H7 (cell line): ENCODE measurements around the gene PDE11A. TPM values are rescaled to one million over a fixed set of nuclear protein-coding genes. Genes with fewer than 3 reads are reported as not detected.

Experiments used
- DNase-seq: peaks from one replicate; pipeline ENCODE4 v3.0.0; 2012
- H3K27me3 ChIP-seq: 2 replicates; pipeline ENCODE4 v1.6.0; 2011; ENCODE audit warnings: mild to moderate bottlenecking, low read length; ENCODE audit not compliant: control insufficient read depth, insufficient read depth
- H3K36me3 ChIP-seq: replicated peaks from 2 replicates; pipeline ENCODE4 v1.5.1; 2011; ENCODE audit warnings: low read length; ENCODE audit not compliant: control insufficient read depth, insufficient read depth
- H3K4me3 ChIP-seq: 2 replicates; pipeline ENCODE4 v1.5.1; 2011; ENCODE audit warnings: low read depth, mild to moderate bottlenecking, control low read depth, low read length, moderate library complexity; ENCODE audit not compliant: insufficient read depth
- total RNA-seq: library from RNA; depleted of rRNA; stranded (reverse); fragments of >200 nt; shearing (Covaris generic); gene quantifications from 2 replicates; pipeline ENCODE4 v1.2.3, GENCODE V29; 2014

The PDE11A gene
- total RNA-seq, 1 experiment from 2014 or later, result 1.2 TPM

DNA sequence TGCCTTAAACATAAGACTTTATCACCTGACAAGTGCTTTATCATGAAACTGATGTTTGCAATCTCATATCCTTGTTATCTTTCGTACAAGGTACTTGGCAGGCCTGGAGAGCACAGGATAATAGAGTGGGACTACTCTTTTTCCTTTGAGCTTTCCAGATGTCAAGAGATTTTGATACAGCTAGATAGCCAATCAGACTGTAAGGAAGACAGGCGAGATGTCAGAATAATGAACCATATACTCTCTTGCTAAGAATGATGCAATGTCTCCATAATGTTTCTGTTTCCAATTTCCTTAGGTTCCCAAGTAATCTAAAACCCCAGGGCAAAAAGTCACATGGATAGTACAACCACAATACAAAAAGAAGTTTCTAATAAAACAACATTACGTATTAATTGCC is 313.1 kb downstream of the PDE11A start:
- H3K4me3 ChIP-seq, result no peak overlapping the region
- H3K36me3 ChIP-seq, result no peaks in the 10 kb centered on the region
- DNase-seq, result no peak
- H3K27me3 ChIP-seq, result peaks cover 6% of the 10 kb centered on the region; the same call in 1 of the 2 replicates

DNA sequence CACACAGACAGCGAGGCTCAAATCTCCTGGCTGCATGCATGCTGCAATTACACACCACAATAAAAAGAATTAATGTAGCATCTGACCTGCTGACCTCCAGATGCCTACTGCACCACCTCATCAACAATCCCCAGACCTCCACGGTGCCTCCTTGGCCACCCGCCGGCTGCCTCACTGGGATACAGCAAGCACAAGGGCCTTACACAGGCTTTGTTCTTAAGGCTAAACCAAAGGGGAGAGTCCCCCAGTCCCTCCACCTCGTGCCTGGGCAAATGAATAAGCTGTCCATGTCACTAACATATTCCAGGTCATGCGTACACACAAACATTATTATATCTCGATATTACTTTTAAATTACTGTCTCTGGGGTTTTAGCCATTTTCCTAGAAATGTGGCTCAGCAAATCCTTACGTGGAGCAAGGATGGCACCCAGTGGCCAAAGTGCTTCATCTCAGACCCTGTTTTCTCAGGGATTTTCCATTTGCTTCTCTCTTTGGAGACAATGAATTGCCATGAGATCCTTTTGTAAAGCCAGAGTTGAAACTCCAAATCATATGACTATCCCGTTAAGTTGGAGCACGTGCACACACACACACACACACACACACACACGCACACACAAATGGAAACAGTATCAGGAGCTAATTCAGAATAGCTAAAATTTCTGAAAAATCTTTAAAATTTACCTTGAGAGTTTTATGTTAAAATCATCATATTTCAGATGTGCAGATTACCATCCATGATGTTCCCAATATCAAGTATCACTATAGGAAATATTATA is 313.8 kb downstream of the PDE11A start:
- Histone ChIP-seq H3K27me3 (peaks cover 6% of the 10 kb centered on the region; the same call in 1 of the 2 replicates), H3K4me3 (no peak overlapping the region), H3K36me3 (no peaks in the 10 kb centered on the region)
- peak; percentile 13 for DNase-seq

DNA sequence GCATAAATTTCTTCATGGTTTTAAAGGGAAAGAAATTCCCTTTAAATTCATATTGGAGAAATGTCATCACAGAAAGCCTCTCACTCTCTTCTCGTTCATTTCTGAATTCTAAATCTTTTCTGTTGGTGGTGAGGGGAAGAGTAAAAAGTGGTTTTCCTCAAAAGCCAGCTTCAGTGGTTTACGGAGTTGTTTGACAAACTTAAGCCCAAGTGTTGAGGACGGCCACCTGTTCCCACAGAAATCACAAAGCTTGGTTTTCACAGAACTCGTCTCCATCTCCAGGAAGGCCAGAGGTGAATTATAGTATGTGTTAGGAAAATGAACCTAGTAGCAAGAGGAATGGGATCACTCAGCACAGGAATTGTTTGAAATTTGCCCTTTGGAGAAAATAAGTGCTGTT is 316.2 kb downstream of the PDE11A start:
- no peaks in the 10 kb centered on the region for H3K36me3 ChIP-seq
- DNase-seq, result no peak
- peaks cover 2% of the 10 kb centered on the region; the same call in 1 of the 2 replicates for H3K27me3 ChIP-seq
- H3K4me3 ChIP-seq, result no peak overlapping the region

DNA sequence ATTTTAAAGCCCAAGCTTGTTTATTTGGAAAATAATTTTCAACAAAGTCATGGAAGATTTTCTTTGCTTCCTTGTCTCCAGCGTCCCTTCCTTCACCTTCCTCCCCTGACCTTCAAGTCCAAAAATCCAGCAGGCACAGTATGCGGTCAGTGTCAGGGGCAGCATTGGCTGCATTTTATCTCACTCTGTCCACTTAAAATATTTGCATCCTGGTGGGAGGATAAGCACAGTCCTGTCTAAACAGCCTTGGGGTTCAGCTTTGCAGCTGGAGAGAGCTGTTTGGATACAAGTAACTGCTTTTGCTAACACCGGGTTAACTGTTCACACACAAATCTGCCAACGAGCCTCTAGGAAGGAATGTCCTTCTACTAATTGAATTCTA is 318.1 kb downstream of the PDE11A start:
- Histone ChIP-seq H3K4me3 (no peak overlapping the region), H3K36me3 (no peaks in the 10 kb centered on the region), H3K27me3 (no peaks in the 10 kb centered on the region)
- DNase-seq, result no peak

DNA sequence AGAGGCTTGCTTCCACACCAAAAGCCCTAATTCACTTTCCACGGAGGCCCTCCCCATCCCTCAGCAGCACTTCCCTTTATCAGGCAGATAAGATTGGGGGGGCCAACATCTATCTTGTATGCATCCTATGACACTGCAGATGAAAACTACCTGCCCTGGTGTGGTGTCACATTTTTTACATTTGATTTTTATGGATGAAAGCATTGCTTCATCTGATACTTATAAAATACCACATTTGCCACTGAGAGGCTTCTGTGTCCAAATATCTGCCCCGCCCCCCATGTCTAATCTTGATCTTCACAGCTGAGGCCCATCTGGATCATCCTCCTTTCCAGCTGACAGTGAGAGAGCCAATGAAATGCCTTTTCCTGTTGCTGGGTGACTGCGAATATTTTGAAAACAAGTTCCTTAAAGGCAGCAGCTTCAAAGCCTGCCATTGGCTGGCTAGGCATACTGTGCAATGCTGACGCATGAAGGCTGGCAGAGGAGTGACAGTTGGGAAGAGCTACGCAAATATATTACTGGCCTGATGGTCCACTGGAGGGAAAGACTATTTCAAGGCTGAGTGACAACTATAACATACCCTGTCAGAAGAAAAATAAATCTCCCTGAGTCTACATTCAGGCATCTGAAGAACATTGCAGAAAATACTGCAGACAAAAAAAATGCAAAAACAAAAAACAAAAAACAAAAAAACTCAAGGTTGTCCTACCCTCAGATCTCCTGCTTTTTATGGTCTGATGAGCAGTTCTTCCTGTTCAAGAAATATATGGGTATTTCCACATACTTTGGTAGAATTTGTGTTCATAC is 318.7 kb downstream of the PDE11A start:
- Histone ChIP-seq H3K4me3 (no peak overlapping the region), H3K36me3 (no peaks in the 10 kb centered on the region), H3K27me3 (no peaks in the 10 kb centered on the region; the same call in 1 of the 2 replicates)
- DNase-seq, result peak; percentile 33

DNA sequence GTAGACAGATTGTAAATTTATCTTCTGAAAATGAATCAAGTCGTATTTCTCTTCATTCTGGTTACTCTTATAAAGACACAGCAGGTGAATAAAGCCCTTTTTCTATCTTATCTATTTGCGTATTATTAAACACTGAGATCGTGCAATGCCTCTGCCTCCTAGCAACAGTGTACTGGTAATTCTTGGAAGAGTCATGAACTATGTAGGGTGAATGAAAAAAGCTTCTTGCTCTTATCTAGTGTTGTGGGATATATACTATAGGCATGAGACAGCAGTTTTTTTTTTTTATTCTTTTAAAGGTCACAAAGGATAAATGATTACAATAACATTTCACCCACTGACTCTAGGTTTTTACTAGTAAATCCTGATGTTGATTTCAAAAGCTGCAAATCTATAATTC is 324.2 kb downstream of the PDE11A start:
- DNase-seq, result no peak
- H3K27me3 ChIP-seq, result peaks cover 8% of the 10 kb centered on the region
- no peak overlapping the region for H3K4me3 ChIP-seq
- no peaks in the 10 kb centered on the region for H3K36me3 ChIP-seq

DNA sequence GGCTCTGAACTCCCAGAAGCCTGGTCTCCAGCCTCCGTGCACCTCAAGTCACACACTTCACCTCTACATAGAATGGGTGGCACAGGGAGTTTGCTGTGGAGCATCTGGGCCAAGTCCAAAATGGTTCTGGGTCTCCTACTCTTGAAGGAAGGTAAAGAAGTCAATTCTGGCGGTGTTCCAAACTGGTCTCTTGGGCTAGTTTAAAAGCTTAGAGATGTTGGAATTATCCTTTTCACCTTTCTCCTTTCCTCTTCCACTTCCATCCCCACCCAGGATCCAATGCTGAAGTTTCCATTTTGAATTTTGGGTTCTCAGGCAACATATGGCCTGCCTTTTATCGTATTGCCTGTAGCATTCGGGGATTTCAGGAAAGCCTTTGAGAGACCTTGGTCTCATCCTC is 325.2 kb downstream of the PDE11A start:
- no peak for DNase-seq
- no peak overlapping the region for H3K4me3 ChIP-seq
- peaks cover 12% of the 10 kb centered on the region for H3K27me3 ChIP-seq
- no peaks in the 10 kb centered on the region for H3K36me3 ChIP-seq

DNA sequence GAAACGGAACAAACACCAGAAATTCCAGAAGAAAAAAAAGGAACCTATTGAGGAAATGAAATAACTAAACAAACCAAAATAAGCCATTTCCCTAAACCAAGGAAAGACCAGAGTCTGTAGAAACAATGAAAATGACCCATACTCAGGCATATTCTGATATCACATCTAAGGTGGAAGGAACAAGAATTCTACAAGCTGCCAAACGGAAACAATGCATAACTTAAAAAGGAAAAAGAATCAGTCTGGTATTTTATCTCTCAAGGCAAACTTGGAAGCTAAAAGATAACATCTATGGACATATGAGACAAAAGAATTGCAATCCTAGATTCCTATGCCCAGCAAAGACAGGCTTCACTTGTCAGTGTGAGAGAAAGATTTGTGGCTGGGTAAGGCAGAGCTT is 326.2 kb downstream of the PDE11A start:
- H3K36me3 ChIP-seq, result no peaks in the 10 kb centered on the region
- DNase-seq, result no peak
- H3K27me3 ChIP-seq, result peaks cover 16% of the 10 kb centered on the region
- no peak overlapping the region for H3K4me3 ChIP-seq

DNA sequence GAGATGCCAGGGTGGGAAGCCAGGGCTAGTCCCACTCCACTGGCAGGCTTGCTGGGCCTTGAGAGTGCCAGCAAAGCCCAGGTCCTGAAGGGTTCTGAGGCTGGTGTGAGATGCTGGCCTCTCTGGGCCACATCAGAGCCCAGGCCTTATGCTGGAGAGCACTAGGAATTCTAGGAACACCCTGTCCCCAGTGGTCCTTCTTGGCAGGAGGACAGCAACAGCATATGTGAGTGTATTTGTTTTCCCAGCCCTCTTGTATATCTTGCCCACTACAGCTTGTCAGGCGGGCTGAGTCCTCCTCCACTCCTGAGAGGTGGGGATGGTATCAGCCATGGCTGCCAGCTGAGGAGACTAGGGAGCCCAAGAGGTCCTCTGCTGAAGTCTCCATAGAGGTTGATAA is 327.0 kb downstream of the PDE11A start:
- Histone ChIP-seq H3K27me3 (peaks cover 22% of the 10 kb centered on the region), H3K4me3 (no peak overlapping the region), H3K36me3 (no peaks in the 10 kb centered on the region)
- DNase-seq, result no peak

DNA sequence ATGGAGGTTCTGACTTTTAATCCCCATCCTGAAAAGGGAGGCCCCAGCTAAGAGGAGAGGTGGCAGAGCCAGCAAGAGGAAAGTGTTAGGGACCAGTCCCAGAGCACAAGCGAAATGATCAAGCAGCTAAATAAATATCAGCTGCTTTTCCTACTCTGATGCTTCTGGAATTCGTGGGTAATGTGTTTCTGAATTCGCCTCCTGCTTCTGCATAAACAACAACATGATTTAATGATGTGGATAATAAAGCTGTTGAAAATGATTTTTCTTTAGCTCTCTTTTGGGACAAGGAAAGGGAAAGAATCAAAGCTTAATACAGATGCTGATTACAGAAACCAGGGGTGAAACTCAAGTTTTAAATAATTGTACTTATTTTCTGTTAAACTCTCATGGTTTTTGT is 329.7 kb downstream of the PDE11A start:
- DNase-seq, result no peak
- peaks cover 31% of the 10 kb centered on the region for H3K27me3 ChIP-seq
- no peak overlapping the region for H3K4me3 ChIP-seq
- no peaks in the 10 kb centered on the region for H3K36me3 ChIP-seq

DNA sequence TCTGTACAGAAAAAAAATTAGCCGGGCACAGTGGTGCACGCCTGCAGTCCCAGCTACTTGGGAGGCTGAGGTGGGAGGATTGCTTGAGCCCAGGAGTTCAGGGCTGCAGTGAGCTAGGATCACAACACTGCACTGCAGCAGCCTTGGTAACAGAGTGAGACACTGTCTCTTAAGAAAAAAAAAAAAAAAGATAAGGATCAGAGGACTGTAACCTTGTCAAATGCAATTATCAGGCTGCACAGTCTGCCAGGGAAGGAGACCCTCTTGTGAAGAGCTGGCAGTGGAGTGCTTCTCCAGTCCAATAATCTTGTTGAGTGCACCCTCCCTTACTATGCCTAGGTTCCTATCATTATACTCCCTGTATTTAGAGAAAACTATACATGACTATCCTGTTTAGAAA is 330.7 kb downstream of the PDE11A start:
- Histone ChIP-seq H3K27me3 (peaks cover 32% of the 10 kb centered on the region), H3K4me3 (no peak overlapping the region), H3K36me3 (no peaks in the 10 kb centered on the region)
- DNase-seq, result no peak

DNA sequence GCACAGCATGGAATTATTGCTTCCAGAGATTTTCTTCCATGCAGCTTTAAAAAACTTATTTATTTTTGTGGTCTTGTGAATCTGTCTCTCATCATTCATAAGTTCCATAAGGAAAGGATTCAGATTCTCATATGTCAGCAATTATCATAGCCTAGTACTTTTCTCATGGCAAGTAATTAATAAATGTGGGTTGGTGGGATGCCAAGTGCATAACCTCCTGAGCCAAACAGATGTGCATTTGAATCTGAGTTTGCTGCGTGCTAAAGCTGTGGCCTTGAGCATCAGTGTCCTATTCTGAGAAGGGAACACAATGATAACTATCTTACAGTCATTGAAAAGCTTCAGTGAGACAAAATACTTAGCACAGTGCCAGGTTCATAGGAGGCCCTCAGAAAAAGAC is 331.9 kb downstream of the PDE11A start:
- peaks cover 36% of the 10 kb centered on the region for H3K27me3 ChIP-seq

DNA sequence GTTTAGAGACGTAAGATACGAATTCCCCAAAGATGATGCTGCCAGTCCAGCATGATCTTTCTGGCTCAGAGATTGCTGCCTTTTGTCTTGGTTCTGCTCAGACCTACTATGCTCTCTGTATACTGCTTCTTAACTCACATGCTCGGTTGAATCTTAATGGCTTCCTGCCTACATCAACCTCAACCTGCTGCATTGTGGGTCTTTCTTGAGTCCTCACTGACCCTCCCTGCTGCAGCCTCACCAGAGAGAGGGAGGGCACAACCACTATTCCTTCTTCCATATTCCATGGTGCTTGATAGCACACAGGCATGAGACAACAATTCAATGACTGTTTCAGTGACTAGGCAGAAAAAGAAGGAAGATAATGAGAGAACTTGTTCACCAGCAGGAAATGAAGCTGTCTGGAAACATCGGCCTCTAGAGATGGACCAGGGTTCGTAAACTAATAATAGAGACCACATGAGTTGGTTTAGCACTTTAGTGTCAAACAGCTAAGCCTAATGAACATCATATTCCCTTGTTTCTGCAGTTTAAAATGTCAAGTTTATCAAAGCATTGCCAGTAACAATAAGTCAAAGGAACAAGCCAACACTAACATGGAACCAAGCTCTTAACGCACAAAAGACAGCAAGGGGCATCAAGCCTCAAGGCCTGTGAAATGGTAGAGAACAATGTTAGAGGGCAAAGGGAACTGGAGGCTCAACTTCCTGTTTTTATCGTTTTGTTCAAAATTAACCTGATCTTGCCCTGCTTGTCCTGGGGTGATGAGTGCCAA is 333.9 kb downstream of the PDE11A start:
- Histone ChIP-seq H3K27me3 (peaks cover 50% of the 10 kb centered on the region), H3K4me3 (no peak overlapping the region)
- no peak for DNase-seq

More for the DNA sequence above, 331.9 kb downstream of the PDE11A start:
- Histone ChIP-seq H3K4me3 (no peak overlapping the region), H3K36me3 (no peaks in the 10 kb centered on the region)
- DNase-seq, result no peak

DNA sequence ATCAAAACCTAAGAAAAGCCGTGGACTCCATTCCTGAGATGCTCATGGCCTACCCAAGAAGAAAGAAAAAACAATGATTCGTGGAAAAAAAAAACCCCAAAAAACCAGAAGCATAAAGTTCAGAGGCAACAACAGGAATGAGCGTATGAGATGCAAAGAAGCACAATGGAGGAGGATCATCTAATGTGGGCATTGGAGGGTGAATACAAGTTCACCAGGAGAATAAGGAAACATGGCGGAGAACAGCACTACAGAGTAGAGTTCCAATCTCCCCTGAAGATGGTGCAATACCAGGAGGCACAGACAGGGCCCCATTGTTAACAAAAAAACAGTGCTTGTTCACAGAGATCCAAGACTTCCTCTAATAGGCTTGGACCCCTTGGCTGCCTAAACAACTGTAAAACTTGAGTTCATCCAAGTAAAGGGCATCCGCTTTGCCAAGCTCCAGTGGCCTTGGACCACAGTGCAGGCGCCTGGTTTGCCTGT is 337.2 kb downstream of the PDE11A start:
- no peak overlapping the region for H3K4me3 ChIP-seq
- DNase-seq, result no peak
- H3K36me3 ChIP-seq, result no peaks in the 10 kb centered on the region
- H3K27me3 ChIP-seq, result peaks cover 66% of the 10 kb centered on the region

More for the DNA sequence above, 333.9 kb downstream of the PDE11A start:
- H3K36me3 ChIP-seq, result no peaks in the 10 kb centered on the region
